IMR-90 (cell line): ENCODE results near the gene MRPL20.

Source experiments
- BHLHE40 ChIP-seq: fragments of 150-350 bp; IDR thresholded peaks from 2 replicates; pipeline ENCODE4 v1.6.1; 2016; ENCODE audit warnings: mild to moderate bottlenecking, low read depth, low read length
- CHD1 ChIP-seq: IDR thresholded peaks from 2 replicates; pipeline ENCODE4 v1.6.1; 2012; ENCODE audit warnings: low read depth, low read length, improper control_type of control experiment
- CTCF ChIP-seq: conservative IDR thresholded peaks from 2 replicates; pipeline ENCODE4 v1.5.1; 2012; ENCODE audit warnings: mild to moderate bottlenecking, low read depth, low read length, improper control_type of control experiment
- ELK1 ChIP-seq: fragments of 150-350 bp; IDR thresholded peaks from 2 replicates; pipeline ENCODE4 v1.6.1; 2016; ENCODE audit warnings: low read depth, mild to moderate bottlenecking, low read length, moderate library complexity, borderline replicate concordance
- FOS ChIP-seq: fragments of 150-350 bp; IDR thresholded peaks from 2 replicates; pipeline ENCODE4 v1.6.1; 2016; ENCODE audit warnings: low read depth, low read length
- MAFK ChIP-seq: IDR thresholded peaks from 2 replicates; pipeline ENCODE4 v1.6.1; 2012; ENCODE audit warnings: low read depth, low read length, improper control_type of control experiment
- MXI1 ChIP-seq: IDR thresholded peaks from 2 replicates; pipeline ENCODE4 v1.6.1; 2012; ENCODE audit warnings: low read depth, mild to moderate bottlenecking, low read length, moderate library complexity, borderline replicate concordance
- POLR2A ChIP-seq: IDR thresholded peaks from 2 replicates; pipeline ENCODE4 v1.6.1; 2012; ENCODE audit warnings: mild to moderate bottlenecking, low read depth, low read length
- RAD21 ChIP-seq: IDR thresholded peaks from 2 replicates; pipeline ENCODE4 v1.6.1; 2012; ENCODE audit warnings: low read length, improper control_type of control experiment
- RCOR1 ChIP-seq: IDR thresholded peaks from 2 replicates; pipeline ENCODE4 v1.6.1; 2012; ENCODE audit warnings: mild to moderate bottlenecking, low read length, improper control_type of control experiment; ENCODE audit not compliant: insufficient replicate concordance
- SMC3 ChIP-seq: fragments of 150-350 bp; IDR thresholded peaks from 2 replicates; pipeline ENCODE4 v1.6.1; 2016; ENCODE audit warnings: low read depth, mild to moderate bottlenecking, antibody characterized with exemption, low read length, moderate library complexity
- USF2 ChIP-seq: fragments of 150-350 bp; IDR thresholded peaks from 2 replicates; pipeline ENCODE4 v1.6.1; 2017; ENCODE audit warnings: mild to moderate bottlenecking, antibody characterized with exemption, low read length, low read depth

- TF ChIP-seq MXI1 (no peak), CTCF (no peak), POLR2A (no peak), SMC3 (no peak), MAFK (no peak), USF2 (no peak), RAD21 (no peak), BHLHE40 (no peak), ELK1 (no peak), CHD1 (no peak), RCOR1 (no peak), FOS (no peak)
These were observed 42.1 kb upstream of the MRPL20 start, which contains the start of gene ATAD3C for GRCh38 chr1:1449099-1449739.
